Activated naive CD8-positive, alpha-beta T cell treated with anti-CD3 and anti-CD28 coated beads, Interleukin-2, amount 50 U/mL, for 24 hours (primary cell): ENCODE measurements around the gene HOXB7.

Source experiments
- ATAC-seq: fragments of 150-1000 bp; cut with Tn5 transposase; one replicate; pipeline ENCODE4 v1.10.0; 2021
- DNase-seq: peaks from one replicate; pipeline ENCODE4 v3.0.0; 2021
- H3K27ac Mint-ChIP-seq: one replicate; pipeline ENCODE4 v1.8.0; 2021; ENCODE audit warnings: mild to moderate bottlenecking, mixed read lengths
- H3K27me3 Mint-ChIP-seq: one replicate; pipeline ENCODE4 v1.8.0; 2021; ENCODE audit warnings: mixed read lengths
- H3K36me3 Mint-ChIP-seq: one replicate; pipeline ENCODE4 v1.8.0; 2021; ENCODE audit warnings: low read depth, mixed read lengths
- H3K4me1 Mint-ChIP-seq: one replicate; pipeline ENCODE4 v1.8.0; 2021; ENCODE audit warnings: mixed read lengths
- H3K4me3 Mint-ChIP-seq: one replicate; pipeline ENCODE4 v1.8.0; 2021; ENCODE audit warnings: mild to moderate bottlenecking, moderate library complexity, mixed read lengths
- H3K9me3 Mint-ChIP-seq: one replicate; pipeline ENCODE4 v1.8.0; 2021; ENCODE audit warnings: mixed read lengths

Gene HOXB7

GRCh38 chr17:48641541-48642058 is 30.8 kb upstream of the HOXB7 start:
- Mint-ChIP-seq H3K4me1 (peaks cover 13% of the 10 kb centered on the region), H3K27ac (no peak overlapping the region), H3K9me3 (no peaks in the 10 kb centered on the region), H3K27me3 (peaks cover 86% of the 10 kb centered on the region), H3K36me3 (no peaks in the 10 kb centered on the region), H3K4me3 (no peak overlapping the region)
- no peak for DNase-seq
- ATAC-seq: no peak

GRCh38 chr17:48640858-48641180 is 30.0 kb upstream of the HOXB7 start:
- Mint-ChIP-seq H3K36me3 (no peaks in the 10 kb centered on the region), H3K27me3 (peaks cover 90% of the 10 kb centered on the region)

GRCh38 chr17:48639982-48640857 is 29.4 kb upstream of the HOXB7 start:
- no peak overlapping the region for H3K27ac Mint-ChIP-seq
- H3K9me3 Mint-ChIP-seq: no peaks in the 10 kb centered on the region
- peaks cover 15% of the 10 kb centered on the region for H3K4me1 Mint-ChIP-seq
- H3K4me3 Mint-ChIP-seq: no peak overlapping the region
- ATAC-seq (no peak), DNase-seq (no peak)
- no peaks in the 10 kb centered on the region for H3K36me3 Mint-ChIP-seq
- peaks cover 90% of the 10 kb centered on the region for H3K27me3 Mint-ChIP-seq

More at GRCh38 chr17:48640858-48641180, 30.0 kb upstream of the HOXB7 start:
- DNase-seq (no peak), ATAC-seq (no peak)
- Mint-ChIP-seq H3K4me3 (no peak overlapping the region), H3K4me1 (peaks cover 17% of the 10 kb centered on the region), H3K27ac (no peak overlapping the region), H3K9me3 (no peaks in the 10 kb centered on the region)

GRCh38 chr17:48639136-48639535 is 28.3 kb upstream of the HOXB7 start:
- no peak for ATAC-seq
- H3K36me3 Mint-ChIP-seq: no peaks in the 10 kb centered on the region
- no peak overlapping the region for H3K4me3 Mint-ChIP-seq
- no peaks in the 10 kb centered on the region for H3K9me3 Mint-ChIP-seq
- H3K27ac Mint-ChIP-seq: no peak overlapping the region
- H3K4me1 Mint-ChIP-seq: peaks cover 15% of the 10 kb centered on the region
- H3K27me3 Mint-ChIP-seq: peaks cover 90% of the 10 kb centered on the region
- no peak for DNase-seq

GRCh38 chr17:48637323-48638260 is 26.8 kb upstream of the HOXB7 start:
- no peak for DNase-seq
- ATAC-seq: no peak
- H3K27me3 Mint-ChIP-seq: peaks cover 88% of the 10 kb centered on the region

GRCh38 chr17:48636177-48637018 is 25.6 kb upstream of the HOXB7 start:
- ATAC-seq (peak; percentile 84), DNase-seq (peak; percentile 87)
- Mint-ChIP-seq H3K27me3 (peaks cover 81% of the 10 kb centered on the region), H3K4me3 (no peak overlapping the region), H3K36me3 (no peaks in the 10 kb centered on the region), H3K27ac (no peak overlapping the region), H3K4me1 (peaks cover 13% of the 10 kb centered on the region), H3K9me3 (no peaks in the 10 kb centered on the region)

More at GRCh38 chr17:48637323-48638260, 26.8 kb upstream of the HOXB7 start:
- peaks cover 19% of the 10 kb centered on the region for H3K4me1 Mint-ChIP-seq
- no peak overlapping the region for H3K27ac Mint-ChIP-seq
- H3K36me3 Mint-ChIP-seq: no peaks in the 10 kb centered on the region
- H3K4me3 Mint-ChIP-seq: no peak overlapping the region
- no peaks in the 10 kb centered on the region for H3K9me3 Mint-ChIP-seq

GRCh38 chr17:48634493-48635208 is 23.8 kb upstream of the HOXB7 start:
- Mint-ChIP-seq H3K9me3 (no peaks in the 10 kb centered on the region), H3K36me3 (no peaks in the 10 kb centered on the region), H3K4me1 (peaks cover 12% of the 10 kb centered on the region), H3K27me3 (peaks cover 74% of the 10 kb centered on the region), H3K4me3 (peak overlapping the region; percentile 51), H3K27ac (no peak overlapping the region)
- ATAC-seq: no peak
- DNase-seq: no peak

GRCh38 chr17:48633266-48633677 is 22.5 kb upstream of the HOXB7 start:
- Mint-ChIP-seq H3K4me1 (peaks cover 12% of the 10 kb centered on the region), H3K4me3 (no peak overlapping the region), H3K27ac (no peak overlapping the region), H3K27me3 (peaks cover 79% of the 10 kb centered on the region), H3K36me3 (no peaks in the 10 kb centered on the region), H3K9me3 (no peaks in the 10 kb centered on the region)
- no peak for DNase-seq
- ATAC-seq: no peak

- H3K27me3 Mint-ChIP-seq: peaks cover 80% of the 10 kb centered on the region
- H3K4me1 Mint-ChIP-seq: peaks cover 12% of the 10 kb centered on the region
- no peak for DNase-seq
- no peaks in the 10 kb centered on the region for H3K9me3 Mint-ChIP-seq
- H3K36me3 Mint-ChIP-seq: no peaks in the 10 kb centered on the region
- no peak overlapping the region for H3K27ac Mint-ChIP-seq
- H3K4me3 Mint-ChIP-seq: peak overlapping the region; percentile 35
- ATAC-seq: no peak
Observed at GRCh38 chr17:48632579-48633265, 21.9 kb upstream of the HOXB7 start.

- Mint-ChIP-seq H3K27me3 (peaks cover 80% of the 10 kb centered on the region), H3K4me3 (no peak overlapping the region), H3K36me3 (no peaks in the 10 kb centered on the region), H3K27ac (no peak overlapping the region), H3K9me3 (no peaks in the 10 kb centered on the region), H3K4me1 (peaks cover 13% of the 10 kb centered on the region)
- DNase-seq (no peak), ATAC-seq (no peak)
Observed at GRCh38 chr17:48631693-48632578, 21.1 kb upstream of the HOXB7 start.

GRCh38 chr17:48630925-48631692 is 20.3 kb upstream of the HOXB7 start:
- no peaks in the 10 kb centered on the region for H3K36me3 Mint-ChIP-seq
- no peak overlapping the region for H3K27ac Mint-ChIP-seq
- H3K27me3 Mint-ChIP-seq: peaks cover 79% of the 10 kb centered on the region
- peaks cover 13% of the 10 kb centered on the region for H3K4me1 Mint-ChIP-seq
- no peaks in the 10 kb centered on the region for H3K9me3 Mint-ChIP-seq
- DNase-seq (no peak), ATAC-seq (no peak)
- H3K4me3 Mint-ChIP-seq: no peak overlapping the region
